HG02588 (cell line): ENCODE data around the gene CLK3.

ENCODE experiments used
- ATAC-seq: cut with Tn5 transposase; IDR thresholded peaks from one replicate; pipeline ENCODE4 v1.9.1; 2021; ENCODE audit warnings: mild to moderate bottlenecking, moderate library complexity; ENCODE audit not compliant: unreplicated experiment

The CLK3 gene

GRCh38 chr15:74603026-74603788 is 12.4 kb upstream of the CLK3 start:
- ATAC-seq, result no peak

GRCh38 chr15:74603789-74604705 is 11.6 kb upstream of the CLK3 start:
- ATAC-seq, result no peak

- ATAC-seq, result no peak
Observed at GRCh38 chr15:74604983-74605794, 10.4 kb upstream of the CLK3 start.

GRCh38 chr15:74605795-74606150 is 9.9 kb upstream of the CLK3 start:
- no peak for ATAC-seq

GRCh38 chr15:74608786-74609185 is 6.8 kb upstream of the CLK3 start:
- ATAC-seq, result no peak

GRCh38 chr15:74609938-74610301 is 5.7 kb upstream of the CLK3 start:
- no peak for ATAC-seq

- no peak for ATAC-seq
Observed at GRCh38 chr15:74610302-74610951, 5.2 kb upstream of the CLK3 start.

GRCh38 chr15:74611341-74611740 is 4.3 kb upstream of the CLK3 start:
- ATAC-seq, result no peak

- ATAC-seq, result no peak
Observed at GRCh38 chr15:74611834-74612233, 3.8 kb upstream of the CLK3 start.

GRCh38 chr15:74612677-74613076 is 3.0 kb upstream of the CLK3 start:
- ATAC-seq, result no peak

GRCh38 chr15:74613089-74613952 is 2.3 kb upstream of the CLK3 start:
- ATAC-seq, result no peak

- no peak for ATAC-seq
Observed at GRCh38 chr15:74613953-74614743, 1.5 kb upstream of the CLK3 start.

- ATAC-seq, result peak; percentile 47
Observed at GRCh38 chr15:74614744-74615507, 710 bp upstream of the CLK3 start.

- ATAC-seq, result no peak
Observed at GRCh38 chr15:74616366-74616939, 817 bp downstream of the CLK3 start.

- no peak for ATAC-seq
Observed at GRCh38 chr15:74616996-74617395, 1.4 kb downstream of the CLK3 start.

GRCh38 chr15:74618841-74619596 is 3.4 kb downstream of the CLK3 start:
- ATAC-seq, result no peak

- ATAC-seq, result no peak
Observed at GRCh38 chr15:74619916-74620635, 4.4 kb downstream of the CLK3 start.
